ENCODE measurements around the gene KCNN3.

- no peak for TF ChIP-seq EP300 (IDR thresholded peaks at IDR 0.05)
- TF ChIP-seq CTCF (IDR thresholded peaks at IDR 0.05): no peak
- TF ChIP-seq POLR2AphosphoS5 (IDR thresholded peaks at IDR 0.05): no peak
Measured at GRCh38 chr1:154777154-154777553, 92.9 kb downstream of the KCNN3 start.
